Endodermal cell (in vitro differentiated cells): ENCODE results near the gene SGPL1. TPM values are rescaled to one million over a fixed set of nuclear protein-coding genes. Genes with fewer than 3 reads are reported as not detected.

ENCODE experiments used
- DNase-seq: peaks from one replicate; pipeline ENCODE4 v3.0.0-alpha.2; 2017
- H3K27ac ChIP-seq: 2 replicates; pipeline ENCODE4 v1.5.1; 2013; ENCODE audit warnings: mild to moderate bottlenecking, low read depth, low read length, moderate library complexity
- H3K27me3 ChIP-seq: 2 replicates; pipeline ENCODE4 v1.6.1; 2013; ENCODE audit warnings: mild to moderate bottlenecking, low read length, moderate library complexity; ENCODE audit not compliant: insufficient read depth, control insufficient read depth, poor library complexity, severe bottlenecking
- H3K36me3 ChIP-seq: 2 replicates; pipeline ENCODE4 v1.7.0; 2013; ENCODE audit warnings: mild to moderate bottlenecking, low read length, moderate library complexity; ENCODE audit not compliant: control insufficient read depth, insufficient read depth
- H3K4me1 ChIP-seq: one replicate; pipeline ENCODE4 v1.7.0; 2013; ENCODE audit warnings: low read length; ENCODE audit not compliant: control insufficient read depth, insufficient read depth
- H3K4me3 ChIP-seq: 2 replicates; pipeline ENCODE4 v1.5.1; 2013; ENCODE audit warnings: mild to moderate bottlenecking, low read length, moderate library complexity
- H3K9ac ChIP-seq: 2 replicates; pipeline ENCODE4 v1.6.1; 2013; ENCODE audit warnings: mild to moderate bottlenecking, low read length, moderate library complexity; ENCODE audit not compliant: poor library complexity, severe bottlenecking; ENCODE audit errors: extremely low read depth
- H3K9me3 ChIP-seq: 2 replicates; pipeline ENCODE4 v1.6.1; 2013; ENCODE audit warnings: mild to moderate bottlenecking, low read length, moderate library complexity; ENCODE audit not compliant: control insufficient read depth
- H3K27ac Mint-ChIP-seq: 2 replicates; pipeline ENCODE4 v1.8.0; 2020; ENCODE audit warnings: mixed read lengths
- H3K27me3 Mint-ChIP-seq: 2 replicates; pipeline ENCODE4 v1.8.0; 2021; ENCODE audit warnings: mild to moderate bottlenecking, mixed read lengths; ENCODE audit not compliant: insufficient read depth
- H3K36me3 Mint-ChIP-seq: 2 replicates; pipeline ENCODE4 v1.8.0; 2020; ENCODE audit warnings: low read depth, mixed read lengths
- H3K4me1 Mint-ChIP-seq: 2 replicates; pipeline ENCODE4 v1.8.0; 2020; ENCODE audit warnings: mixed read lengths
- H3K4me3 Mint-ChIP-seq: 2 replicates; pipeline ENCODE4 v1.8.0; 2020; ENCODE audit warnings: mild to moderate bottlenecking, moderate library complexity, mixed read lengths
- H3K9me3 Mint-ChIP-seq: 2 replicates; pipeline ENCODE4 v1.8.0; 2020; ENCODE audit warnings: mild to moderate bottlenecking, mixed read lengths
- CTCF ChIP-seq: fragments of 200-600 bp; sonication (generic); conservative IDR thresholded peaks from 2 replicates; pipeline ENCODE4 v1.5.0; 2021; ENCODE audit warnings: antibody characterized with exemption, mild to moderate bottlenecking
- WGBS, 2 experiments: methylation state at CpG; one replicate each; pipeline versions ENCODE4 v1.1.5 to v1.1.7; 2013; ENCODE audit warnings: missing lambda C conversion rate in 2 of 2, mixed read lengths in 1 of 2; ENCODE audit not compliant: insufficient coverage in 1 of 2, insufficient read length in 1 of 2; 5-methylcytosine and 5-hydroxymethylcytosine counted together
- total RNA-seq, 2 donors: library from RNA; stranded (reverse); fragmentation: NEBNext Ultra II Directional in 1 of 2; extraction: Animal tissue kit (Norgen Biotek cat#: 25700) in 1 of 2; gene quantifications; 2 replicates in 1 of 2; 3 replicates in 1 of 2; pipeline ENCODE4 v1.2.1, GENCODE V29; 2021

SGPL1 gene
- total RNA-seq, 2 donors from 2014 or later = 95.4 to 103 TPM

- Mint-ChIP-seq H3K4me1 (peaks cover 21% of the 10 kb centered on the region), H3K4me3 (no peak overlapping the region), H3K27me3 (no peaks in the 10 kb centered on the region), H3K36me3 (peaks cover 52% of the 10 kb centered on the region), H3K27ac (no peak overlapping the region), H3K9me3 (peaks cover under 1% of the 10 kb centered on the region)
- Histone ChIP-seq H3K4me3 (no peak overlapping the region), H3K27me3 (no peaks in the 10 kb centered on the region), H3K27ac (no peak overlapping the region), H3K36me3 (peaks cover 77% of the 10 kb centered on the region), H3K9ac (no peak overlapping the region), H3K4me1 (peaks cover 11% of the 10 kb centered on the region), H3K9me3 (peaks cover 8% of the 10 kb centered on the region)
- DNase-seq = no peak
- 93 to 100% methylated on average over 1 to 3 of the region's 3 CpGs for WGBS, 2 experiments
- TF ChIP-seq CTCF = no peak
Observed at GRCh38 chr10:70832221-70832620, 16.5 kb downstream of the SGPL1 start.

- H3K27me3 Mint-ChIP-seq = no peaks in the 10 kb centered on the region
- WGBS, 2 experiments = 80 to 97% methylated on average over 1 to 3 of the region's 3 CpGs
- no peak for TF ChIP-seq CTCF
- Histone ChIP-seq H3K9ac (no peak overlapping the region), H3K36me3 (peaks cover 77% of the 10 kb centered on the region), H3K9me3 (peaks cover 16% of the 10 kb centered on the region), H3K4me3 (no peak overlapping the region), H3K27ac (no peak overlapping the region), H3K4me1 (peaks cover 11% of the 10 kb centered on the region), H3K27me3 (no peaks in the 10 kb centered on the region)
- no peak overlapping the region for H3K27ac Mint-ChIP-seq
- no peak for DNase-seq
- H3K9me3 Mint-ChIP-seq = peaks cover 5% of the 10 kb centered on the region
- H3K4me1 Mint-ChIP-seq = peaks cover 20% of the 10 kb centered on the region
- H3K4me3 Mint-ChIP-seq = no peak overlapping the region
- H3K36me3 Mint-ChIP-seq = peaks cover 56% of the 10 kb centered on the region
Observed at GRCh38 chr10:70832852-70833528, 17.2 kb downstream of the SGPL1 start.

GRCh38 chr10:70833601-70834000, 17.9 kb downstream of the SGPL1 start:
- Mint-ChIP-seq H3K4me1 (peaks cover 16% of the 10 kb centered on the region), H3K27me3 (no peaks in the 10 kb centered on the region), H3K9me3 (peaks cover 5% of the 10 kb centered on the region), H3K36me3 (peaks cover 61% of the 10 kb centered on the region), H3K27ac (no peak overlapping the region), H3K4me3 (no peak overlapping the region)
- H3K9me3 ChIP-seq = peaks cover 17% of the 10 kb centered on the region
- H3K4me3 ChIP-seq = no peak overlapping the region
- H3K4me1 ChIP-seq = peaks cover 10% of the 10 kb centered on the region
- WGBS, 2 experiments = 97 to 100% methylated on average over 2 of the region's 2 CpGs
- no peak overlapping the region for H3K9ac ChIP-seq
- DNase-seq = no peak
- H3K27ac ChIP-seq = no peak overlapping the region
- no peak for TF ChIP-seq CTCF
- H3K36me3 ChIP-seq = peaks cover 80% of the 10 kb centered on the region
- no peaks in the 10 kb centered on the region for H3K27me3 ChIP-seq
